G401.6 (cell line): ENCODE data around the gene DEPDC4.
"Not testable (repeated sequence)": the region's sequence is repeated elsewhere in the genome, so short reads cannot be mapped to it uniquely, and the experiment has no call there.

Source experiments
- FAIRE-seq: peaks from 2 replicates; lab custom pipeline; 2012; peaks lifted over from hg19 to GRCh38; lab: Jason Lieb, UNC

Gene DEPDC4

GRCh38 chr12:100263131-100263530, 3.7 kb downstream of the DEPDC4 start:
- FAIRE-seq, result no peak

DNA sequence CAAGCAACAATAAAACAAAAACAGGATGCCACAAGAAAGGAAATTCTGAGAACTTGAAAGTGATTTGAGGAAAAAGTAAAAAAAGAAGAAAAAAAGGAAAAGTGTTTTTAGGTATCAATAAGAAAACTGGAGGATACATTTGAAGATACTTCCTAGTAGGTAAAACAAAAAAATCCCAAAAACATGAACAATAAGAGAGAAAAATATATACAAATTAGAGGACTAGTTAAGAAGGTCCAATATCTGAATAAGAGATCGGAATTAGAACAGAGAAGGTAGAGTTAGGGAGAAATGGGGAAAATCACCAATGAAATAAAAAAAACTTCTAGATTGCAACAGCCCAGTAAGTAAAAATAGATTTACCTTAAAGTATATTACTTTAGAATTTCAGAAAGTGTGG, 8.8 kb downstream of the DEPDC4 start:
- FAIRE-seq, result no peak

- no peak for FAIRE-seq
These were observed 12.0 kb downstream of the DEPDC4 start for GRCh38 chr12:100254876-100255275.

- no peak for FAIRE-seq
These were observed 13.4 kb downstream of the DEPDC4 start for GRCh38 chr12:100253437-100253836.

GRCh38 chr12:100251917-100252316, 15.0 kb downstream of the DEPDC4 start:
- FAIRE-seq, result no peak

DNA sequence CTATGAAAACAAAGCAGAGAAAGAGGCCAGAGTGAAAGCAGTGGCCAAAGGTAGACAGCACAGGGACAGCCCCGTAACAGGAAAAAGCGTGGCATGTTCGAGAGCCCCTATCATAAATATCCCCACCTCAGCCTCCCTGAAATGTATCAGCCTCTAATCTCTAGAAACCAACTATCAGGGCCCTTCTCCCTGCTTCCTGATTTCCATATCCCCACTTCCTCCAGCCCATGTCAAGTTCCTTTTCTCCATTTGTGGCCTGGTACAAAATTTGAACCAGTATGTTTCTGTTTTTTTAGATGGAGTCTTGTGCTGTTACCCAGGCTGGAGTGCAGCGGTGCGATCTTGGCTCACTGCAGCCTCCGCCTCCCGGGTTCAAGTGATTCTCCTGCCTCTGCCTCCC, 16.9 kb downstream of the DEPDC4 start:
- FAIRE-seq, result no peak

DNA sequence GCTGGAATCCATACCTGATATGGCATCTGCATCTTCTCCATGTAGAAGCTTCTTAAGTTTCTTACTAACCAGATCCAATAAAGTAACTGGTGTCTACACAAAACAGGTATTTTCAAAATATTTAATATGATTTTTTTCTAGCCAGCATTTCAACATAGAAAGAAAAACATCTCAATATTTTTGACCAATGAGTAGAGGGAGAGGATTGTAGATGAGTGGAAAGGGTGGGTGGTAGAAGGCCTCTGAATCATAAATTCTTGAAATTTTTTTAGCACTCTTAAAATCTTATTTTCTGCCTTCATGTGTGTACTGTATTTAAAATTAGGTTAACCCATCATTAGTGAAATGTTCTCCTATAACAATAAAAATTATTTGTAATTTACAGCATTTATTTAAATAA, 18.0 kb downstream of the DEPDC4 start:
- no peak for FAIRE-seq

DNA sequence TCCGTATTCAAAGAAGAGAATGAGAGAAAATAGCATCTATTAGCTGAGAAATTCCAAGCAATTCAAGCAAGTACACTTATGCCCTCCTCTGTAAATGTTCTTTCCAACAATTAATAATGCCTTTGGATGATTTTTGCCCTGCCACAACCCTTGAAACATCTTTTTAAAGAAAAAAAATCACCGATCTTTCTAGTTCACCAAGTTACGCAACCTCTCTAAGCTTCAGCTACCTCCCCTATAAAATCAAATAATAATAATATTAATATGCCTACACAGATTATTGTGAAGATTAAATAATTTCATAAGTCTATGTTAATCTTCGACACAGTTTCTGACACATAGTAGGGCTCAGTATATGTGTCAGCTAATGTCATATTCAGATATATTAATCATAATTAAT, 19.1 kb downstream of the DEPDC4 start:
- no peak for FAIRE-seq

GRCh38 chr12:100243137-100243536, 23.7 kb downstream of the DEPDC4 start:
- FAIRE-seq, result no peak

- FAIRE-seq, result no peak
These were observed 27.3 kb downstream of the DEPDC4 start for GRCh38 chr12:100239589-100239988.

DNA sequence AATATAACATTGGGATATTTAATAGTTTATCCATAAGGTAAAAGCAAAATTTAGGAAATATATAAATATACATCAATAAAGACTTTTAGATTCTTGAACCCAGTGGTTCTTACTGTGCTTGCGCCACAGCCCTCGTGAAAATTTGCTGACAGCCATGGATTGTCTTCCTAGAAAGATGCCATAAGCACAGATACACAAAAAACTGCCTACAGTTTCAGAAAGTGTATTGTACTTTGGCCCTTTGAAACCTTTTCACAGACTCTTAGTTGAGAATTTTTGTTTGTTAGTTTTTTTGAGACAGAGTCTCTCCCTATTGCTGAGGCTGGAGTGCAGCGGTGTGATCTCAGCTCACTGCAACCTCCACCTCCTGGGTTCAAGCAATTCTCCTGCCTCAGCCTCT, 28.1 kb downstream of the DEPDC4 start:
- FAIRE-seq, result no peak

DNA sequence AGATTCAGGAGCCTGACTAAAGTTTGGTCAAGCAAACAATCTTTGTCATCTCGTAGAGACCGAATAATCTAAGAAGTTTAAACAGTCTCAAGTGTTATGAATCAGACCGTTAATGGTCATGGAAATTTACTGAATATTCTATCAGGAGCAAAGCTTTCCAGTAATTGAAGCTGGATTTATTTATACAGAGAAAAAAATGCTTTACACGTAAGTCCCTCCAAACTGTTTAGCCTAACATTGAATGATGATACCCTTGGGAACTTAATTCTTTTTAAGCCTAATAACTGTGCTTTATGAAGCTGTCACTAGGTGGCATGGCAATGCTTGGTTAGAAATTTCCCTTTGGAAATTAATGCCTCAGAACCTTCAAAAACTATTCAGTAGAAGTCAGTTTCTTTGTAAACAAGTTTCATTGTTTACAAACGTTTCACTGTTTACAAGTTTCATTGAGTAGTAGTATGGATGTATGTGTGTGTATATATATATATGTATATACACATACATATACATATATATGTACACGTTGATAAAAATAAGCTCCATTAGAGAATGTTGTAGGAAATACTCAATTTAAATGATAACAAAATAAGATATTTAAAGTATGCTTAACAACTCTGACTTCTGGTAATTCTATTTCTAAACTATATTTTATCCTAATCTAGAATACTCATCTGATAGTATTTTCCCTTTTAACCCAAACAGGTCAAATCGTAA, 32.1 kb downstream of the DEPDC4 start:
- peak; percentile 94 for FAIRE-seq

- FAIRE-seq, result no peak
These were observed 32.7 kb downstream of the DEPDC4 start for GRCh38 chr12:100234166-100234565.

- FAIRE-seq, result not testable (repeated sequence)
These were observed 35.0 kb downstream of the DEPDC4 start for GRCh38 chr12:100231873-100232272.

DNA sequence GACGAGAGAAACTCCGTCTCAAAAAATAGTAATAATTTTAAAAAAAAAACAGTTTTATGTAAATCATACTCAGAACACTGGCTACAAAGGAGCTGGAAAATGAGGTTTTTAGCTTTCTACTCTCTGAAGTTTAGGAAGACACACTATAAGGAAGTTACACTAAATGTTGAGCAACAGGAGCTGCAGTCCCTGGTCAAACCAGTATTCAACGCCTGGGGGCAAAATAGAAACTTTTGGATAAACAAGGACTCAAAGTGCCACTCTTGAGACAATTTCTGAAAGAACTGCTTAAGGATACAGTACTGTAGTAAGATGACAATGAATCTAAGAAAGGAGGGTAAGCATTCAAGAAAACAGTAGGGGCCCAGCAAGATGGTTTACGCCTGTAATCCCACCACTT, 37.0 kb downstream of the DEPDC4 start:
- no peak for FAIRE-seq

GRCh38 chr12:100229036-100229635, 37.7 kb downstream of the DEPDC4 start:
- FAIRE-seq, result no peak

GRCh38 chr12:100225491-100225890, 41.4 kb downstream of the DEPDC4 start:
- FAIRE-seq, result no peak

DNA sequence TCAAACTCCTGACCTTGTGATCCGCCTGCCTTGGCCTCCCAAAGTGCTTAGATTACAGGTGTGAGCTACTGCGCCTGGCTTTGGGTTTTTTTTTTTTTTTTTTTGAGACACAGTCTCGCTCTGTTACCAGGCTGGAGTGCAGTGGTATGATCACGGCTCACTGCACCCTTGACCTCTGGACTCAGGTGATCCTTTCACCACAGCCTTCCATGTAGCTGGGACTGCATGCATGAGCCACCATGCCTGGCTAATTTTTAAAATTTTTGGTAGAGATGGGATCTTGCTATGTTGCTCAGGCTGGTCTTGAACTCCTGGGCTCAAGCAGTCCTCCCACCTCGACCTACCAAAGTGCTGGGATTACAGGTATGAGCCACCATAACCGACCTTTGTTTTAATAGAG, 44.7 kb downstream of the DEPDC4 start:
- not testable (repeated sequence) for FAIRE-seq

DNA sequence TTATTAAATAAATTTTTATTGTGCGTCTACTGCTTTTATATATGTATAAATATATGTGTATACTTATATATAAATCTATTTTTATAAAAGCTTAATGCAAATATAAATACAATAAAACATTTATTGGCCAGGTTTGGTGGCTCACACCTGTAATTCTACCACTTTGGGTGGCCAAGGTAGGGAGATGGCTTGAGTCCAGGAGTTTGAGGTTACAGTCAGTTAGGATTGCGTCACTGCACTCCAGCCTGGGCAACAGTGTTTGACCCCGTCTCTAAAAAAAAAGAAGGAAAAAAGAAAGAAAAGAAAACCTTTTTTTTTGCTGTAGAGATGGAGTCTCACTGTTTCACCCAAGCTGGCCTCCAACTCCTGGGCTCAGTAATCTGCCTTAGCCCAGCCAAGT, 45.4 kb downstream of the DEPDC4 start:
- FAIRE-seq, result no peak

DNA sequence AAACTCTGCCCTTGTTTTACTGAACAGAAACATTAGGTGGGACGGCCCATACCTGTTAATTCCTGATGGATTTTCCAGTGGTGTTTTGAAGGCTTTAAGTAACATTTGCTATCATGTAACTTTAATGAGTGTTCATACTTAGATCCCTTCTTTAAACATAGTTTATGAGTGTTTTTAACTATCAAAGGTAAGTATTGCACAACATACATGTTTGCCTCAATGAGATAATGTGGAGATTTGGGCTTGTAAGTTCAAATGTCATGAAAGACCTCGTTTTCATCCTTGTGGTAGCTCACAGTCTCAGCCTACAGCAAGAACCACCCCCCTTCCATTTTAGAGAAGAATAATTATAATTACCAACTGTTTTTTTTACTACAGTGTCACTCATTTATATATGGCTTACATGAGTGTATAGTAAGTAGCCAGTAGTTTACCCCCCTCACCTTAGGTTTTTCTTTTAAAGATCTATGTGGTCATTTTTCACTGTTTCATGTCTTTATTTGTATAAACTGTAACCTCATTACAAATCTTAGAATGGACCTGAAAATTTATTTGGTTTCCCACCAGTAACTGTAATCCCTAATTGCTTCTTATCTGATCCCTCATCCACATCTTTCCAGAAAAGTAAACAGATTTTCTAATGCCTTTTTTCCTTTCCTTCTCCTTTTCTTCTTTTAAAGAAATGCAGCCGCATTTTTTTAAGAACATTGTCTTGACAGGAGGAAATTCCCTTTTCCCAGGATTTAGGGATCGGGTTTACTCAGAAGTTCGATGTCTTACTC, 47.4 kb downstream of the DEPDC4 start:
- no peak for FAIRE-seq

DNA sequence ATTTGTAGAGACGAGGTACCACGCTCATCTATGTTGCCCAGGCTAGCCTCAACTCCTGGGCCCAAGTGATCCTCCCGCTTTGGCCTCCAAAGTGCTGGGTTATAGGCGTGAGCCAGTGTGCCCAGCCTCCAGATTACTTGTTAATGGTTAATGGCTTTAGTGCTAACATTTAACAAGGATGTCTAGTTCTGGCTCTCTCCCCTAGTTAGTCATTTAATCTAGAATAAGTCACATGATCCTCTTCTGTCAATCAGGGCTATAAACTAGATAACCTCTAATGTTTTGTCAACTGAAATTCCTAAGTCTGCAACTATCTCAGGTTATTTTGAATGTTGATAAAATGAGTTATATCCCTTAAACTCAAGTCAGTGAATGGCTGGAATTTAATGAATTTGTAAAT, 50.5 kb downstream of the DEPDC4 start:
- no peak for FAIRE-seq

DNA sequence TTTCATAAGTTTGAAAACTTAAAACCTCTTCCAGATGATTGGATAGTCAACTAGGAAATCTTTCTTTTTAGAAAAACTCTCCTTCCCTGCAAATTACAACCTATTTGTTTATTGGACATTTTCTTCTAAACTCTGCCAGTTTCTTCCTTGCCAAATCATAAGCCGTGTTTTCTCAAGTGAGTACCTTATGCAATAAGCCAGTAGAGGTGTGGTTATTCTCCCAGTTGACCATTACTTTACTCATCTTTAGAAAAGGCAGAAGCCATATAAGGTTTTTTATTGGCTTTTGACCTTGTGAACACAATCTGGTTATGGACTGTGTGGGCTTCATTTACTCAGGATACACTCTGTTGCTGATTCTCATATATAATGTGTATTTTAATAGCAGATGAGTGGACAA, 51.7 kb downstream of the DEPDC4 start:
- FAIRE-seq, result no peak

GRCh38 chr12:100214518-100214917, 52.4 kb downstream of the DEPDC4 start:
- no peak for FAIRE-seq
